Measurements from ENCODE around the gene TOMM40. TPM values are rescaled to one million over a fixed set of nuclear protein-coding genes. Genes with fewer than 3 reads are reported as not detected.

Gene TOMM40
- total and polyA plus RNA-seq, 9 of the 15 experiments (the other 6 are each of a cell fraction or from before 2014, with no cell fraction given), result 0.89 to 290 (median 160) TPM

DNA sequence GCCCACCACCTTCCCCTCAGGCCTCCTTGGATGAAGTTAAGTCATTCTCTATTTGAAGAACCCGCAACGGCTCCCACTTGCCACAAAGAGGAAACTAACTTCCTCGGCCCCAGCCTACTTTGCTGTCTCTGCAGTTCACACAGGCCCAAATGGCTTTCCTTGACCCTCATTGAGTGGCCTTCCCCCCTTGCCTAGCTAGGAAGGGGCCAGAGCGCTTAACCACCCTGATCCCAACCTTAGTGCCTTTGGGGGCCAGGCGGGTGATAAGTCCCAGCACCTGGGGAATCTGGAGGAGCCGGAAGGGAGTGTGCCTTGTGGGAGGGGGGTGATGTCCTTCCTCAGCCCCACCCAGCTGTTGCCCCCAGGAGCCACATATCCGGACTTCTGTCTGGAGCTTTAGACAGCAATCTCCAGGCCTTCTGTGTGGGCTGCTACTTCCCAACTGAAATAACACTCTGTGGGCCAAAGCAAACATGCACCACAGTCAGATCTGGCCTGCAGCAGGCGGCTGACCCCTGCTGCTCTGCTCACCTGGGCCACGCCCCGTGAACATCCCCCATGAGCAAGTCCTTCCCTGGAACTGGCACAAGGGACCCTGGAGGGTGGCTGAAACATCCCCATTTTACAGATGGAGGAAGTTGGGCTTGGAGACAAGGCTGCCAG is 34.5 kb upstream of the TOMM40 start (continued):
- no peak for TF ChIP-seq PATZ1 (CRISPR knock-in tag; IDR thresholded peaks at IDR 0.05; ENCODE audit: borderline replicate concordance)
- TF ChIP-seq CBFA2T2 (conservative IDR thresholded peaks at IDR 0.05), result peak; percentile 52
- no peak for TF ChIP-seq RB1 (IDR thresholded peaks at IDR 0.05; ENCODE audit: low read depth)
- no peak for TF ChIP-seq FOXJ2 (tag; IDR thresholded peaks at IDR 0.05)
- TF ChIP-seq ZNF507 (tag; conservative IDR thresholded peaks at IDR 0.05), result no peak
- no peak for TF ChIP-seq FOXA1 (IDR thresholded peaks at IDR 0.05; ENCODE audit: borderline replicate concordance)
- peak; percentile 36; the same call in 1 of the 2 replicates for TF ChIP-seq EP300 (IDR thresholded peaks at IDR 0.05; ENCODE audit: low read length)
- no peak for TF ChIP-seq ZBTB1 (CRISPR knock-in tag; IDR thresholded peaks at IDR 0.05; ENCODE audit: borderline replicate concordance, low read depth)
- TF ChIP-seq FOXJ3 (CRISPR knock-in tag; IDR thresholded peaks at IDR 0.05), result no peak
- TF ChIP-seq TFAP4 (CRISPR knock-in tag; IDR thresholded peaks at IDR 0.05; ENCODE audit: borderline replicate concordance), result peak; percentile 57; the same call in 1 of the 2 replicates
- TF ChIP-seq PTRF (tag; IDR thresholded peaks at IDR 0.05), result no peak
- TF ChIP-seq ELF1 (tag; IDR thresholded peaks at IDR 0.05), result no peak
- TF ChIP-seq, protein P1, sequence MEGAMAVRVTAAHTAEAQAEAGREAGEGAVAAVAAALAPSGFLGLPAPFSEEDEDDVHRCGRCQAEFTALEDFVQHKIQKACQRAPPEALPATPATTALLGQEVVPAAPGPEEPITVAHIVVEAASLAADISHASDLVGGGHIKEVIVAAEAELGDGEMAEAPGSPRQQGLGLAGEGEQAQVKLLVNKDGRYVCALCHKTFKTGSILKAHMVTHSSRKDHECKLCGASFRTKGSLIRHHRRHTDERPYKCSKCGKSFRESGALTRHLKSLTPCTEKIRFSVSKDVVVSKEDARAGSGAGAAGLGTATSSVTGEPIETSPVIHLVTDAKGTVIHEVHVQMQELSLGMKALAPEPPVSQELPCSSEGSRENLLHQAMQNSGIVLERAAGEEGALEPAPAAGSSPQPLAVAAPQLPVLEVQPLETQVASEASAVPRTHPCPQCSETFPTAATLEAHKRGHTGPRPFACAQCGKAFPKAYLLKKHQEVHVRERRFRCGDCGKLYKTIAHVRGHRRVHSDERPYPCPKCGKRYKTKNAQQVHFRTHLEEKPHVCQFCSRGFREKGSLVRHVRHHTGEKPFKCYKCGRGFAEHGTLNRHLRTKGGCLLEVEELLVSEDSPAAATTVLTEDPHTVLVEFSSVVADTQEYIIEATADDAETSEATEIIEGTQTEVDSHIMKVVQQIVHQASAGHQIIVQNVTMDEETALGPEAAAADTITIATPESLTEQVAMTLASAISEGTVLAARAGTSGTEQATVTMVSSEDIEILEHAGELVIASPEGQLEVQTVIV (CRISPR knock-in tag; IDR thresholded peaks at IDR 0.05; ENCODE audit: borderline replicate concordance), result no peak
- TF ChIP-seq NFATC3 (IDR thresholded peaks at IDR 0.05), result no peak
- TF ChIP-seq NFIC (IDR thresholded peaks at IDR 0.05), result no peak
- TF ChIP-seq POU5F1 (IDR thresholded peaks at IDR 0.05; ENCODE audit: borderline replicate concordance, low read depth, low read length, partially characterized antibody), result no peak
- no peak for TF ChIP-seq CREB5 (CRISPR knock-in tag; IDR thresholded peaks at IDR 0.05)
- peak; percentile 4 for TF ChIP-seq CHD4 (IDR thresholded peaks at IDR 0.05; ENCODE audit: insufficient read depth, insufficient replicate concordance, low read depth, low read length, poor library complexity, severe bottlenecking)

All from K562 (cell line).